Stomach smooth muscle (tissue), 2 donors: ENCODE measurements around the gene RBMS3.
"Not testable (repeated sequence)": the region's sequence is repeated elsewhere in the genome, so short reads cannot be mapped to it uniquely, and the experiment has no call there.

Source experiments
- H3K27ac ChIP-seq: one replicate; pipeline ENCODE4 v1.7.0; 2013; ENCODE audit warnings: mild to moderate bottlenecking, low read length, inconsistent platforms
- H3K27me3 ChIP-seq, 2 donors: one replicate each; pipeline ENCODE4 v1.7.0; 2013; ENCODE audit warnings: low read length in 2 of 2; ENCODE audit not compliant: insufficient read depth in 2 of 2, control insufficient read depth in 1 of 2
- H3K36me3 ChIP-seq, 2 donors: one replicate each; pipeline ENCODE4 v1.7.0; 2013; ENCODE audit warnings: low read length in 2 of 2; ENCODE audit not compliant: control insufficient read depth in 2 of 2, insufficient read depth in 2 of 2
- H3K4me1 ChIP-seq: one replicate; pipeline ENCODE4 v1.7.0; 2013; ENCODE audit warnings: low read length; ENCODE audit not compliant: control insufficient read depth, insufficient read depth
- H3K4me3 ChIP-seq, 2 donors: one replicate each; pipeline ENCODE4 v1.7.0; 2013; ENCODE audit warnings: low read length in 2 of 2
- H3K9ac ChIP-seq, 2 donors: one replicate each; pipeline ENCODE4 v1.7.0; 2013; ENCODE audit warnings: low read length in 2 of 2, mild to moderate bottlenecking in 1 of 2
- H3K9me3 ChIP-seq, 2 donors: one replicate each; pipeline ENCODE4 v1.7.0; 2013; ENCODE audit warnings: low read length in 2 of 2; ENCODE audit not compliant: control insufficient read depth in 2 of 2
- donor health status: healthy.
- donor health status: Pancreatic carcinoma.

The RBMS3 gene

DNA sequence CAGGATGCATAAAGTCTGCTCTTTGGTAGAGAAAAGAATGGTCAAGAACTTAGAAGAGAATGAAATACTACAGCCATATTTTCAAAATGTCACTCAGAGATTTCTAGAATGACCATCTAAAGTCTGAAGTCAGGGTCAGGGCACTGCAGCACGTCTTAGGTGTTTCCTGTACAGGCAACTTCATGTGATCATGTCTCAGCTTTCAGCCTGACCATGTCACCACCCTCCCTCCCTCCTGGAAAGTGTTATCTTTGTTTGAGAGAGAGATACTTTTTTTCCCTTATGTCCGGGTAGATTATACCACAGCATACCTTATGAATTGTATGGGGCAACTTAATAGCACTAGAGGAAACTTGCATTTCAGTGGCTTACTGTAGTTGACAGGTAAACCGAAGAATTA is 767.6 kb downstream of the RBMS3 start:
- H3K4me3 ChIP-seq = no peak overlapping the region
- no peaks in the 10 kb centered on the region for H3K36me3 ChIP-seq
- H3K27ac ChIP-seq = no peak overlapping the region
- no peaks in the 10 kb centered on the region for H3K4me1 ChIP-seq
- H3K27me3 ChIP-seq = no peaks in the 10 kb centered on the region
- no peaks in the 10 kb centered on the region for H3K9me3 ChIP-seq
- H3K9ac ChIP-seq = no peak overlapping the region

DNA sequence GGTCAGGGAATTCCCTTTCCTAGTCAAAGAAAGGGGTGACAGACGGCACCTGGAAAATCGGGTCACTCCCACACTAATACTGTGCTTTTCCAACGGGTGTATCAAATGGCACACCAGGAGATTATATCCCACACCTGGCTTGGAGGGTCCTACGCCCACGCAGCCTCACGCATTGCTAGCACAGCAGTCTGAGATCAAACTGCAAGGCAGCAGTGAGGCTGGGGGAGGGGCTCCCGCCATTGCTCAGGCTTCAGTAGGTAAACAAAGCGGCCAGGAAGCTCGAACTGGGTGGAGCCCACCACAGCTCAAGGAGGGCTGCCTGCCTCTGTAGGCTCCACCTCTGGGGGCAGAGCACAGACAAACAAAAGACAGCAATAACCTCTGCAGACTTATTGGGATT is 769.2 kb downstream of the RBMS3 start:
- not testable (repeated sequence) for H3K36me3 ChIP-seq, H3K9ac ChIP-seq, H3K4me3 ChIP-seq, H3K9me3 ChIP-seq, H3K27ac ChIP-seq, H3K27me3 ChIP-seq, H3K4me1 ChIP-seq

DNA sequence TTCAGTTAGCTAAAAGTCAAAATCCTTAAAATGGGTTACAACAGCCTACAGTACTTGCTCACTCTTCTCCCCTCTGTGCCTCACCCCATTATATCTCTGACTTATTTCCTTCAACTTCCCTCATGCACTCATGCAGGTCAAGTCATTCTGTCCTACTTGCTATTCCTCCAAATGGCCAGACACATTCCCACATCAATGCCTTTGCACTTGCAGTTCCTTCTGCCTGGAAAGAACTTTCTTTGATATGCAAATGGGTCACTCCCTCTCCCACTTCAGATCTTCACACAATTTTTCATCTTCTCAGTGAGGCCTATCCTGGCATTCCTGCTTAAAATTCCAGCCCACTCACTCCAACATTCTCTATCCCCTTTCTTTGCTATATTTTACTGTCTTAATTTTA is 778.4 kb downstream of the RBMS3 start:
- Histone ChIP-seq H3K4me3 (no peak overlapping the region), H3K36me3 (no peaks in the 10 kb centered on the region), H3K9me3 (no peaks in the 10 kb centered on the region), H3K4me1 (no peaks in the 10 kb centered on the region), H3K27ac (no peak overlapping the region), H3K27me3 (no peaks in the 10 kb centered on the region), H3K9ac (no peak overlapping the region)
